Naive thymus-derived CD4-positive, alpha-beta T cell (primary cell): Measurements from ENCODE around the gene RUNX2. TPM values are rescaled to one million over a fixed set of nuclear protein-coding genes. Genes with fewer than 3 reads are reported as not detected.
A peak's percentile ranks its signal among the peaks of the same experiment; 100 is the strongest.

Experiments used
- ATAC-seq: fragments of 150-1000 bp; cut with Tn5 transposase; 2 replicates; pipeline ENCODE4 v1.10.0; 2021; ENCODE audit warnings: mild to moderate bottlenecking, moderate library complexity
- CTCF ChIA-PET: fragments of 350-600 bp; sonication (Branson Sonifier 250); formaldehyde crosslinking; loops from one replicate; lab custom pipeline; 2021; ENCODE audit warnings: antibody characterized with exemption; lab: Charles Lee
- POLR2A ChIA-PET: fragments of 350-600 bp; sonication (Branson Sonifier 250); formaldehyde crosslinking; loops from one replicate; lab custom pipeline; 2021; ENCODE audit warnings: antibody characterized with exemption, inconsistent platforms; lab: Charles Lee
- DNase-seq, 9 donors: peaks; one replicate each; pipeline versions ENCODE4 v3.0.0 to v3.0.0-alpha.2; 2020 to 2022; ENCODE audit warnings: mixed read lengths in 1 of 9
- H3K27ac ChIP-seq: one replicate; pipeline ENCODE4 v1.7.0; 2013; ENCODE audit warnings: mild to moderate bottlenecking, low read depth, low read length, moderate library complexity
- H3K27me3 ChIP-seq, 2 donors: one replicate each; pipeline ENCODE4 v1.7.0; 2013; ENCODE audit warnings: low read length in 2 of 2, mild to moderate bottlenecking in 2 of 2, moderate library complexity in 2 of 2; ENCODE audit not compliant: control insufficient read depth in 2 of 2, insufficient read depth in 2 of 2
- H3K36me3 ChIP-seq, 3 experiments: 1 replicate in 2 of 3; 2 replicates in 1 of 3; pipeline ENCODE4 v1.7.0; 2013; ENCODE audit warnings: low read length in 3 of 3, mild to moderate bottlenecking in 3 of 3, moderate library complexity in 1 of 3; ENCODE audit not compliant: insufficient read depth in 3 of 3, control insufficient read depth in 2 of 3
- H3K4me1 ChIP-seq, 2 donors: one replicate each; pipeline ENCODE4 v1.7.0; 2013; ENCODE audit warnings: low read length in 2 of 2, mild to moderate bottlenecking in 2 of 2, moderate library complexity in 1 of 2; ENCODE audit not compliant: control insufficient read depth in 2 of 2, insufficient read depth in 2 of 2
- H3K4me3 ChIP-seq: 2 replicates; pipeline ENCODE4 v1.7.0; 2013; ENCODE audit warnings: mild to moderate bottlenecking, low read length
- H3K9me3 ChIP-seq, 3 experiments: 1 replicate in 2 of 3; 2 replicates in 1 of 3; pipeline ENCODE4 v1.7.0; 2013; ENCODE audit warnings: low read length in 3 of 3; ENCODE audit not compliant: control insufficient read depth in 2 of 3
- H3K27ac Mint-ChIP-seq, 9 donors: one replicate each; pipeline ENCODE4 v1.8.0; 2020 to 2022; ENCODE audit warnings: mixed read lengths in 9 of 9, mild to moderate bottlenecking in 8 of 9, moderate library complexity in 5 of 9, inconsistent platforms in 2 of 9
- H3K27me3 Mint-ChIP-seq, 5 donors: one replicate each; pipeline ENCODE4 v1.8.0; 2021 to 2022; ENCODE audit warnings: mixed read lengths in 5 of 5, mild to moderate bottlenecking in 1 of 5
- H3K36me3 Mint-ChIP-seq, 5 donors: one replicate each; pipeline ENCODE4 v1.8.0; 2020 to 2022; ENCODE audit warnings: mixed read lengths in 5 of 5, mild to moderate bottlenecking in 3 of 5, inconsistent platforms in 1 of 5
- H3K4me1 Mint-ChIP-seq, 7 donors: one replicate each; pipeline ENCODE4 v1.8.0; 2020 to 2022; ENCODE audit warnings: mixed read lengths in 7 of 7, mild to moderate bottlenecking in 3 of 7, inconsistent platforms in 1 of 7
- H3K4me3 Mint-ChIP-seq, 10 donors: one replicate each; pipeline ENCODE4 v1.8.0; 2020 to 2022; ENCODE audit warnings: mild to moderate bottlenecking in 10 of 10, mixed read lengths in 10 of 10, moderate library complexity in 6 of 10, inconsistent platforms in 2 of 10
- H3K9me3 Mint-ChIP-seq, 11 donors: one replicate each; pipeline ENCODE4 v1.8.0; 2020 to 2022; ENCODE audit warnings: mixed read lengths in 11 of 11, mild to moderate bottlenecking in 4 of 11, inconsistent platforms in 1 of 11, moderate library complexity in 1 of 11
- intact Hi-C, 2 donors: fragments of 100-400 bp; cut with micrococcal nuclease; formaldehyde crosslinking; loops; one replicate each; pipeline ENCODE4 v1.15.1; 2023
- polyA plus RNA-seq, 2 donors: library from polyadenylated mRNA; unstranded; fragments of 300-500 nt; fragmentation: Illumina TruSeq; gene quantifications; one replicate each; pipeline ENCODE4 v1.2.3, GENCODE V29; 2021
- total RNA-seq, 6 experiments: library from RNA in 5 of 6; stranded (reverse) in 5 of 6; gene quantifications; 1 replicate in 5 of 6; 2 replicates in 1 of 6; pipeline ENCODE4 v1.2.3 and lab custom pipeline; 2021 to 2026

The RUNX2 gene
- total and polyA plus RNA-seq, 7 experiments from 2014 or later, result 2.3 to 17.9 (median 13.9) TPM

- no peaks in the 10 kb centered on the region for H3K9me3 ChIP-seq
- CTCF ChIA-PET, result no interaction called here
- H3K27ac ChIP-seq, result no peak overlapping the region
- H3K36me3 ChIP-seq, result no peaks in the 10 kb centered on the region
- no peak for ATAC-seq
- intact Hi-C loops, result no loop called here
- H3K4me3 Mint-ChIP-seq, result no peak overlapping the region
- no peaks in the 10 kb centered on the region for H3K4me1 ChIP-seq
- peak overlapping the region in 1 of 9 donors; percentile 22 for H3K27ac Mint-ChIP-seq
- H3K27me3 Mint-ChIP-seq, result no peaks in the 10 kb centered on the region
- H3K9me3 Mint-ChIP-seq, result no peaks in the 10 kb centered on the region
- no peak for DNase-seq
- peaks cover 0 to 21% (median 8%) of the 10 kb centered on the region in 5 donors for H3K36me3 Mint-ChIP-seq
- no peak overlapping the region for H3K4me3 ChIP-seq
- POLR2A ChIA-PET, result no interaction called here
- peaks cover 0 to 22% (median 5%) of the 10 kb centered on the region in 7 donors for H3K4me1 Mint-ChIP-seq
- H3K27me3 ChIP-seq, result no peaks in the 10 kb centered on the region
Measured at GRCh38 chr6:45538641-45539547, 210.8 kb downstream of the RUNX2 start.

- no peaks in the 10 kb centered on the region for H3K9me3 Mint-ChIP-seq
- no peak overlapping the region for H3K27ac Mint-ChIP-seq
- H3K27me3 ChIP-seq, result no peaks in the 10 kb centered on the region
- ATAC-seq (no peak), DNase-seq (no peak)
- intact Hi-C loops, result no loop called here
- no peaks in the 10 kb centered on the region for H3K27me3 Mint-ChIP-seq
- peaks cover 0 to 32% (median 4%) of the 10 kb centered on the region in 7 donors for H3K4me1 Mint-ChIP-seq
- no peaks in the 10 kb centered on the region for H3K4me1 ChIP-seq
- ChIA-PET POLR2A (interaction anchor here (0.5 kb wide), 1 partner anchor 54 kb away, joined by 3 read pairs; no protein-coding TSS in a partner anchor), CTCF (no interaction called here)
- H3K27ac ChIP-seq, result no peak overlapping the region
- no peaks in the 10 kb centered on the region for H3K9me3 ChIP-seq
- no peaks in the 10 kb centered on the region for H3K36me3 ChIP-seq
- peaks cover 0 to 18% (median 5%) of the 10 kb centered on the region in 5 donors for H3K36me3 Mint-ChIP-seq
- no peak overlapping the region for H3K4me3 ChIP-seq
- H3K4me3 Mint-ChIP-seq, result no peak overlapping the region
Measured at GRCh38 chr6:45540375-45540920, 212.3 kb downstream of the RUNX2 start.

DNA sequence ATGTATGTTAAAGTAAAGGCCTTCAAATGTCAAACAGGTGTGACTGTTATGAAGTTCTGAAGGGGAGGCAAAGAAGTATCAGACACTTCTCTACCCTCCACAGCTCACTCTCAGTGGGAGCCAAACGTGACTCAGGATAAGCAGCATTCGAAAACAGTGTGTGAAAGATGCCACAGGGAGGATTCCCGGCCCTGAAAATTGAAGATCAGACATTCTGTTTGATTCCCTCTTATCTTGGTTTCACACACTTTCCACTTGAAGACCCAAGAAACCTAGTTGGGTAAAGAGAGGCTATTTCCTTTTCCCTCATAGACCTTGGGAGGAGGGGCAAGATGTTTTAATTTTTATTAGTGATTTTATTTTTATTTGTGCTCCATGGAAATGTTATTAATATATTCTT is 213.8 kb downstream of the RUNX2 start:
- POLR2A ChIA-PET, result interaction anchor here (0.8 kb wide), 1 partner anchor 13 kb away, joined by 3 read pairs; no protein-coding TSS in a partner anchor
- CTCF ChIA-PET, result no interaction called here

DNA sequence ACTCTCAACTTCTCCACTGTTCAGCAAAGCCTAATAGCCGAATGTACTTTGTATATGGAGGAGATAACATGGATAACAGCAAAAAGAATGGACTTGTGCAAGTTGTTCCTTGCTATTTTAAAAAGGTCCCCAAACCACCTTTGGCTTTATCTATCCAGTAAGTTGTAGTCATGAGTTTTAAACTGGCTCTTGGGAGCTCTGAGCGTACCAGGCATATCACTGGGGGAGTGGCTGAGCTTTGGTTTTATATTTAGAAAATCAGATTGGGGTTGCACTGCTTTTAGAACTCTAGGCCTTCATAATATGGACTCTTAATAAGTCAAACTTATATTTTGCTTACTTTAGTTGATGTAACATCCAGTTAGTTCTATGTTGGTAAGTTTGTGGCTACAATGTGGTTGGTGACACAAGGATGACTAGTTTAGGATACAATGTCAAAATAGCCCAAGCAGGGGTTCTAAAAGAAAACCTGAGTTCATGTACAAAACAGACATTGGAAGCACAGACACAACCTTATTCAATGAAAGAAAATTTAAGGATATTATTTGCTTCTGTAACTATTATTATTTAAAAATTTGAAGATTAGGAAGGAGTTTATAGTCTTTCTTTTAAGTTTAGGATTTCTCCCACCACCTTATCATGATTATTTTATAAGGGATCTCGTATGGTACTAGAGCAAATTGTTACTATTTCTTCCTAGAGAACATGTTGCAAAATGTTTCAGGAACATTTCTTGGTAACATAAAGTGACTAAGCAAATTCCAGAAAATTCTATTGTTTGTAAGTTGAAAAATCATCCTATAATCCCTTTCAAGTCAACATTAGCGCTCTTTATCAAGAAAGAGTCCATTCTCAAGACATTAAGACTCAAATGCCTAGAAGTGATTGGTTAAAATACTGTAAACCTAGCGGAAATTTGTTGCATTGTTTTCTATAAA is 215.4 kb downstream of the RUNX2 start:
- H3K9me3 ChIP-seq, result no peaks in the 10 kb centered on the region
- intact Hi-C loops, result no loop called here
- POLR2A ChIA-PET, result no interaction called here
- H3K27ac ChIP-seq, result no peak overlapping the region
- no peaks in the 10 kb centered on the region for H3K27me3 ChIP-seq
- Mint-ChIP-seq H3K27me3 (no peaks in the 10 kb centered on the region), H3K4me3 (no peak overlapping the region), H3K36me3 (peaks cover 0 to 25% (median 13%) of the 10 kb centered on the region in 5 donors), H3K4me1 (peaks cover 0 to 29% (median 0%) of the 10 kb centered on the region in 7 donors), H3K27ac (no peak overlapping the region), H3K9me3 (no peaks in the 10 kb centered on the region)
- no peak overlapping the region for H3K4me3 ChIP-seq
- no peaks in the 10 kb centered on the region for H3K36me3 ChIP-seq
- no peaks in the 10 kb centered on the region for H3K4me1 ChIP-seq
- no peak for DNase-seq
- no peak for ATAC-seq
- CTCF ChIA-PET, result no interaction called here

More for the DNA sequence above, 213.8 kb downstream of the RUNX2 start:
- no peaks in the 10 kb centered on the region for H3K27me3 Mint-ChIP-seq
- H3K4me1 ChIP-seq, result no peaks in the 10 kb centered on the region
- no peaks in the 10 kb centered on the region for H3K36me3 ChIP-seq
- H3K9me3 ChIP-seq, result no peaks in the 10 kb centered on the region
- H3K4me1 Mint-ChIP-seq, result peaks cover 0 to 28% (median 0%) of the 10 kb centered on the region in 7 donors
- no peak overlapping the region for H3K27ac Mint-ChIP-seq
- H3K36me3 Mint-ChIP-seq, result peaks cover 0 to 18% (median 4%) of the 10 kb centered on the region in 5 donors
- no peak overlapping the region for H3K4me3 ChIP-seq
- H3K27ac ChIP-seq, result no peak overlapping the region
- DNase-seq, result no peak
- H3K27me3 ChIP-seq, result no peaks in the 10 kb centered on the region
- intact Hi-C loops, result no loop called here
- H3K9me3 Mint-ChIP-seq, result no peaks in the 10 kb centered on the region
- ATAC-seq, result no peak
- no peak overlapping the region for H3K4me3 Mint-ChIP-seq

DNA sequence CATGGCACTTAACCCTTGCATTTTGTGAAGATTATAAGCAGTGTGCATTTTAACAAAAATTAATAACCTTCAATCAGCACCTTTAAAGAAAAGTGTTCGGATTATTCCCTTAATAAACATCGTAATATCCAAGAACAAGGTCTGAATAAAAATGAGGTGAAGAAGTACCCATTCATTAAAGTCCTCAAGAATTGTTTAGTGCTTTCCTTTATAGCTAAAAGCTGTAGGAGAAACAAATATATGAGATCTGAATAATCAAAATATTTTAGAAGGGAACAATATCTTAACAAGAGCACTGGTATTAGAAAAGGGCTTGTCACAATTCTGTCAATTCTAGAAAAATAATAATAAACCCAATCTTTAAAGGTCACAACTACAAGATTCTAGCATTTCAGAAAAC is 217.3 kb downstream of the RUNX2 start:
- intact Hi-C loops, result no loop called here
- H3K27ac Mint-ChIP-seq, result peak overlapping the region in 1 of 9 donors; percentile 60
- Histone ChIP-seq H3K4me3 (no peak overlapping the region), H3K9me3 (no peaks in the 10 kb centered on the region), H3K4me1 (no peaks in the 10 kb centered on the region), H3K27ac (no peak overlapping the region), H3K27me3 (no peaks in the 10 kb centered on the region), H3K36me3 (no peaks in the 10 kb centered on the region)
- peaks cover 0 to 25% (median 14%) of the 10 kb centered on the region in 5 donors for H3K36me3 Mint-ChIP-seq
- POLR2A ChIA-PET, result no interaction called here
- CTCF ChIA-PET, result interaction anchor here (1.2 kb wide), 1 partner anchor 169 kb away, joined by 4 read pairs; no protein-coding TSS in a partner anchor
- no peak for DNase-seq
- H3K4me3 Mint-ChIP-seq, result no peak overlapping the region
- no peaks in the 10 kb centered on the region for H3K9me3 Mint-ChIP-seq
- H3K4me1 Mint-ChIP-seq, result peaks cover 0 to 28% (median 0%) of the 10 kb centered on the region in 7 donors
- no peak for ATAC-seq
- H3K27me3 Mint-ChIP-seq, result no peaks in the 10 kb centered on the region
